Measurements from ENCODE around the gene ATG5.

DNA sequence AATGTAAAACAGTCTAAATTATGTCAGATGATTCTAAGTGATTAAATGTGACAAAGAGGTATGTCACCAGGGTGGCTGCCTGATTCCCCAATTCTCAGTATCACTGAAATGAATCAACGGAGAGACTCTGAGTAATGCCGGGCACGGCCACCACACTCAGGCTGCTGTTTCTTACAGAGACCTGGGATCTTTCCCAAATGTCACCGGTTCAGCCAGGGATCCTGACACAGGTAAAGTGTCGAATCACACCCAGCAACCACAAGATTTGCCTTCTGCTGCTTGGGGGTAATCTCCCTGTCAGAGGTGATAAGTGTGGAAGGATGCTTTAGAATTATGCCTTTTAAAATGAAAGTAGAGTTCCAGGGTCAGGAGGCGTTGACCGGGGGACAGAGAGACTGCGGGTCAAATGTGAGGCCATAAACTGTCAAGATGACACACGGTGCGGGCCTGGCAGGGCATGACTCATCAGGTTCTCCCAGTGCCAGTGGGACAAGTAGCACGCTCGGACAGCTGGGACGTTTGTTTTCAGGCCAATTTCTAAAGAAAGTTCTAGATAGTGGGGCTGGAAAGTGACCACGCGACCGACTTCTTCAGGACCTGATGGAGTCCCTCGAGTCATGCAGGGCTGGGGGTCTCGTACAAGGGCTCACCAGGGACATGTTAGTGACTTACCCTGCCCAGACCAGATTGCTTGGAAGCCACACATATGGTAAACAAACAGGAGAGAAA is 190.5 kb downstream of the ATG5 start:
- TF ChIP-seq EP300 (IDR thresholded peaks at IDR 0.05) (no peak), POLR2A (IDR thresholded peaks at IDR 0.05; ENCODE audit: low read depth) (no peak)
- TF ChIP-seq, protein P1, sequence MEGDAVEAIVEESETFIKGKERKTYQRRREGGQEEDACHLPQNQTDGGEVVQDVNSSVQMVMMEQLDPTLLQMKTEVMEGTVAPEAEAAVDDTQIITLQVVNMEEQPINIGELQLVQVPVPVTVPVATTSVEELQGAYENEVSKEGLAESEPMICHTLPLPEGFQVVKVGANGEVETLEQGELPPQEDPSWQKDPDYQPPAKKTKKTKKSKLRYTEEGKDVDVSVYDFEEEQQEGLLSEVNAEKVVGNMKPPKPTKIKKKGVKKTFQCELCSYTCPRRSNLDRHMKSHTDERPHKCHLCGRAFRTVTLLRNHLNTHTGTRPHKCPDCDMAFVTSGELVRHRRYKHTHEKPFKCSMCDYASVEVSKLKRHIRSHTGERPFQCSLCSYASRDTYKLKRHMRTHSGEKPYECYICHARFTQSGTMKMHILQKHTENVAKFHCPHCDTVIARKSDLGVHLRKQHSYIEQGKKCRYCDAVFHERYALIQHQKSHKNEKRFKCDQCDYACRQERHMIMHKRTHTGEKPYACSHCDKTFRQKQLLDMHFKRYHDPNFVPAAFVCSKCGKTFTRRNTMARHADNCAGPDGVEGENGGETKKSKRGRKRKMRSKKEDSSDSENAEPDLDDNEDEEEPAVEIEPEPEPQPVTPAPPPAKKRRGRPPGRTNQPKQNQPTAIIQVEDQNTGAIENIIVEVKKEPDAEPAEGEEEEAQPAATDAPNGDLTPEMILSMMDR (IDR thresholded peaks at IDR 0.05), result no peak
